HEK293 (cell line): ENCODE data around the gene FBXL15.
A peak's percentile ranks its signal among the peaks of the same experiment; 100 is the strongest.

Experiments
- KLF9 ChIP-seq: fragments of 450-650 bp; formaldehyde crosslinking; IDR thresholded peaks from 2 replicates; pipeline ENCODE4 v1.5.1; 2016; ENCODE audit warnings: missing biosample characterization, missing genetic modification characterization, low read depth
- SETDB1 ChIP-seq: IDR thresholded peaks from one replicate; pipeline ENCODE4 v1.6.1; 2017; ENCODE audit warnings: mild to moderate bottlenecking, low read length, moderate library complexity, mixed read lengths; ENCODE audit not compliant: insufficient read length
- ZBTB20 ChIP-seq: fragments of 450-650 bp; formaldehyde crosslinking; IDR thresholded peaks from 2 replicates; pipeline ENCODE4 v1.5.1; 2016; ENCODE audit warnings: missing biosample characterization, missing genetic modification characterization
- ZEB2 ChIP-seq: fragments of 450-650 bp; formaldehyde crosslinking; IDR thresholded peaks from 2 replicates; pipeline ENCODE4 v1.5.1; 2016; ENCODE audit warnings: missing biosample characterization, missing genetic modification characterization
- ZNF10 ChIP-seq: fragments of 450-650 bp; formaldehyde crosslinking; IDR thresholded peaks from 2 replicates; pipeline ENCODE4 v1.5.1; 2017; ENCODE audit warnings: missing biosample characterization, missing genetic modification characterization
- ZNF239 ChIP-seq: fragments of 450-650 bp; formaldehyde crosslinking; IDR thresholded peaks from 2 replicates; pipeline ENCODE4 v1.5.1; 2016; ENCODE audit warnings: missing biosample characterization, missing genetic modification characterization
- ZNF292 ChIP-seq: fragments of 450-650 bp; formaldehyde crosslinking; IDR thresholded peaks from 2 replicates; pipeline ENCODE4 v1.5.1; 2016; ENCODE audit warnings: low read depth, missing biosample characterization, missing genetic modification characterization, borderline replicate concordance
- ZNF311 ChIP-seq: fragments of 450-650 bp; formaldehyde crosslinking; IDR thresholded peaks from 2 replicates; pipeline ENCODE4 v1.5.1; 2017; ENCODE audit warnings: missing biosample characterization, missing genetic modification characterization, borderline replicate concordance
- ZNF354C ChIP-seq: fragments of 450-650 bp; formaldehyde crosslinking; IDR thresholded peaks from 2 replicates; pipeline ENCODE4 v1.5.1; 2016; ENCODE audit warnings: missing biosample characterization, missing genetic modification characterization, low read depth, borderline replicate concordance
- ZNF776 ChIP-seq: fragments of 450-650 bp; formaldehyde crosslinking; IDR thresholded peaks from 2 replicates; pipeline ENCODE4 v1.5.0; 2017; ENCODE audit warnings: missing biosample characterization, missing genetic modification characterization, borderline replicate concordance
- TF ChIP-seq, protein P1 (sequence below): fragments of 450-650 bp; formaldehyde crosslinking; IDR thresholded peaks from 2 replicates; pipeline ENCODE4 v1.5.1; 2016; ENCODE audit warnings: missing biosample characterization, missing genetic modification characterization
- TF ChIP-seq, protein P2 (sequence below): fragments of 450-650 bp; formaldehyde crosslinking; optimal IDR thresholded peaks from 2 replicates; pipeline ENCODE3; 2016; ENCODE audit warnings: missing biosample characterization, mild to moderate bottlenecking, missing genetic modification characterization
- TF ChIP-seq, protein P3 (sequence below): fragments of 450-650 bp; formaldehyde crosslinking; IDR thresholded peaks from 2 replicates; pipeline ENCODE4 v1.5.1; 2016; ENCODE audit warnings: missing biosample characterization, missing genetic modification characterization
- TF ChIP-seq, protein P4 (sequence below): fragments of 450-650 bp; formaldehyde crosslinking; IDR thresholded peaks from 2 replicates; pipeline ENCODE4 v1.5.1; 2016; ENCODE audit warnings: missing biosample characterization, missing genetic modification characterization

DNA sequence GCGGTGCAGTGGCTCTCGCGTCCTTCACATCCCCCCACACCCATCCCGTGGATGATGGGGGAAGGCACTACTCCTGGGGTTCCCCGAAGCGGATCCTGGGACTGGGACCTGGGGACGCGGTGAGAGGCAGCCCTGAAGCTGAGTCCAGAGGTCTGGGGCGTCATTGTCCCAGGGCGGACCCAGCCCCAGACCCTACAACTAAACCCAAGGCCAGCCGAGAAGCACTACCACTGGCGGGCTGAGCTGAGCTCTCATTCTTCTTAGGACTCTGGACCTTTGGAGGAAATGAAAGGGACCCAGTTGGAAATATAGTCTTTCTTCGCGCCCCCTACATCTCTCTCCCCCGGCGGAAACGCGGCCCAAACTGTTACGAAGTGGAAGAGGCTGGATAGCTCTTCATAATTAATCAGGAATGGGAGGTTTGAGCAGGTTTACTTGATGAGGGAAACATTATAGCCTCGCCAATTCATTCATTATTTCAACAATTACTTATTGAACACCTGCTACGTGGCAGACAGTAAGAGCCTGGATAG lies 389 bp upstream of the FBXL15 start:
- TF ChIP-seq, protein P1, sequence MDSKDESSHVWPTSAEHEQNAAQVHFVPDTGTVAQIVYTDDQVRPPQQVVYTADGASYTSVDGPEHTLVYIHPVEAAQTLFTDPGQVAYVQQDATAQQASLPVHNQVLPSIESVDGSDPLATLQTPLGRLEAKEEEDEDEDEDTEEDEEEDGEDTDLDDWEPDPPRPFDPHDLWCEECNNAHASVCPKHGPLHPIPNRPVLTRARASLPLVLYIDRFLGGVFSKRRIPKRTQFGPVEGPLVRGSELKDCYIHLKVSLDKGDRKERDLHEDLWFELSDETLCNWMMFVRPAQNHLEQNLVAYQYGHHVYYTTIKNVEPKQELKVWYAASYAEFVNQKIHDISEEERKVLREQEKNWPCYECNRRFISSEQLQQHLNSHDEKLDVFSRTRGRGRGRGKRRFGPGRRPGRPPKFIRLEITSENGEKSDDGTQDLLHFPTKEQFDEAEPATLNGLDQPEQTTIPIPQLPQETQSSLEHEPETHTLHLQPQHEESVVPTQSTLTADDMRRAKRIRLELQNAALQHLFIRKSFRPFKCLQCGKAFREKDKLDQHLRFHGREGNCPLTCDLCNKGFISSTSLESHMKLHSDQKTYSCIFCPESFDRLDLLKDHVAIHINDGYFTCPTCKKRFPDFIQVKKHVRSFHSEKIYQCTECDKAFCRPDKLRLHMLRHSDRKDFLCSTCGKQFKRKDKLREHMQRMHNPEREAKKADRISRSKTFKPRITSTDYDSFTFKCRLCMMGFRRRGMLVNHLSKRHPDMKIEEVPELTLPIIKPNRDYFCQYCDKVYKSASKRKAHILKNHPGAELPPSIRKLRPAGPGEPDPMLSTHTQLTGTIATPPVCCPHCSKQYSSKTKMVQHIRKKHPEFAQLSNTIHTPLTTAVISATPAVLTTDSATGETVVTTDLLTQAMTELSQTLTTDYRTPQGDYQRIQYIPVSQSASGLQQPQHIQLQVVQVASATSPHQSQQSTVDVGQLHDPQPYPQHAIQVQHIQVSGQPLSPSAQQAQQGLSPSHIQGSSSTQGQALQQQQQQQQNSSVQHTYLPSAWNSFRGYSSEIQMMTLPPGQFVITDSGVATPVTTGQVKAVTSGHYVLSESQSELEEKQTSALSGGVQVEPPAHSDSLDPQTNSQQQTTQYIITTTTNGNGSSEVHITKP (tag by site-specific recombination), result peak; percentile 8; the same call in 1 of the 2 replicates
- no peak for TF ChIP-seq SETDB1
- no peak for TF ChIP-seq ZNF776 (tag by site-specific recombination)
- TF ChIP-seq KLF9, result no peak
- TF ChIP-seq, protein P2, sequence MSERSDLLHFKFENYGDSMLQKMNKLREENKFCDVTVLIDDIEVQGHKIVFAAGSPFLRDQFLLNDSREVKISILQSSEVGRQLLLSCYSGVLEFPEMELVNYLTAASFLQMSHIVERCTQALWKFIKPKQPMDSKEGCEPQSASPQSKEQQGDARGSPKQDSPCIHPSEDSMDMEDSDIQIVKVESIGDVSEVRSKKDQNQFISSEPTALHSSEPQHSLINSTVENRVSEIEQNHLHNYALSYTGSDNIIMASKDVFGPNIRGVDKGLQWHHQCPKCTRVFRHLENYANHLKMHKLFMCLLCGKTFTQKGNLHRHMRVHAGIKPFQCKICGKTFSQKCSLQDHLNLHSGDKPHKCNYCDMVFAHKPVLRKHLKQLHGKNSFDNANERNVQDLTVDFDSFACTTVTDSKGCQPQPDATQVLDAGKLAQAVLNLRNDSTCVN (tag by site-specific recombination), result no peak
- no peak for TF ChIP-seq ZNF10 (tag by site-specific recombination)
- TF ChIP-seq ZNF354C (tag by site-specific recombination), result no peak
- TF ChIP-seq ZBTB20 (tag by site-specific recombination), result 0 out of 2 replicates have a peak, but pooled peaks have one; percentile 12
- TF ChIP-seq, protein P3, sequence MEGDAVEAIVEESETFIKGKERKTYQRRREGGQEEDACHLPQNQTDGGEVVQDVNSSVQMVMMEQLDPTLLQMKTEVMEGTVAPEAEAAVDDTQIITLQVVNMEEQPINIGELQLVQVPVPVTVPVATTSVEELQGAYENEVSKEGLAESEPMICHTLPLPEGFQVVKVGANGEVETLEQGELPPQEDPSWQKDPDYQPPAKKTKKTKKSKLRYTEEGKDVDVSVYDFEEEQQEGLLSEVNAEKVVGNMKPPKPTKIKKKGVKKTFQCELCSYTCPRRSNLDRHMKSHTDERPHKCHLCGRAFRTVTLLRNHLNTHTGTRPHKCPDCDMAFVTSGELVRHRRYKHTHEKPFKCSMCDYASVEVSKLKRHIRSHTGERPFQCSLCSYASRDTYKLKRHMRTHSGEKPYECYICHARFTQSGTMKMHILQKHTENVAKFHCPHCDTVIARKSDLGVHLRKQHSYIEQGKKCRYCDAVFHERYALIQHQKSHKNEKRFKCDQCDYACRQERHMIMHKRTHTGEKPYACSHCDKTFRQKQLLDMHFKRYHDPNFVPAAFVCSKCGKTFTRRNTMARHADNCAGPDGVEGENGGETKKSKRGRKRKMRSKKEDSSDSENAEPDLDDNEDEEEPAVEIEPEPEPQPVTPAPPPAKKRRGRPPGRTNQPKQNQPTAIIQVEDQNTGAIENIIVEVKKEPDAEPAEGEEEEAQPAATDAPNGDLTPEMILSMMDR, result no peak
- no peak for TF ChIP-seq ZEB2 (tag by site-specific recombination)
- TF ChIP-seq, protein P4, sequence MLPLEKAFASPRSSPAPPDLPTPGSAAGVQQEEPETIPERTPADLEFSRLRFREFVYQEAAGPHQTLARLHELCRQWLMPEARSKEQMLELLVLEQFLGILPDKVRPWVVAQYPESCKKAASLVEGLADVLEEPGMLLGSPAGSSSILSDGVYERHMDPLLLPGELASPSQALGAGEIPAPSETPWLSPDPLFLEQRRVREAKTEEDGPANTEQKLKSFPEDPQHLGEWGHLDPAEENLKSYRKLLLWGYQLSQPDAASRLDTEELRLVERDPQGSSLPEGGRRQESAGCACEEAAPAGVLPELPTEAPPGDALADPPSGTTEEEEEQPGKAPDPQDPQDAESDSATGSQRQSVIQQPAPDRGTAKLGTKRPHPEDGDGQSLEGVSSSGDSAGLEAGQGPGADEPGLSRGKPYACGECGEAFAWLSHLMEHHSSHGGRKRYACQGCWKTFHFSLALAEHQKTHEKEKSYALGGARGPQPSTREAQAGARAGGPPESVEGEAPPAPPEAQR (tag by site-specific recombination), result no peak
- TF ChIP-seq ZNF311 (tag by site-specific recombination), result no peak
- no peak for TF ChIP-seq ZNF239
- no peak for TF ChIP-seq ZNF292 (tag by site-specific recombination)
